T-helper 2 cell treated with Interferon-gamma antibody and Interleukin-4, amounts not matched to agents 5 μg/mL and 100 μg/mL, for 36 hours (primary cell): Measurements from ENCODE around the gene AP1S3.
"Not testable (repeated sequence)": the region's sequence is repeated elsewhere in the genome, so short reads cannot be mapped to it uniquely, and the experiment has no call there.

Experiments used
- DNase-seq: peaks from one replicate; pipeline ENCODE4 v3.0.0; 2021; ENCODE audit warnings: low spot score
- H3K27ac Mint-ChIP-seq: one replicate; pipeline ENCODE4 v1.8.0; 2021; ENCODE audit warnings: mild to moderate bottlenecking, mixed read lengths
- H3K27me3 Mint-ChIP-seq: one replicate; pipeline ENCODE4 v1.8.0; 2021; ENCODE audit warnings: low read depth, mixed read lengths
- H3K36me3 Mint-ChIP-seq: one replicate; pipeline ENCODE4 v1.8.0; 2021; ENCODE audit warnings: low read depth, mixed read lengths
- H3K4me1 Mint-ChIP-seq: one replicate; pipeline ENCODE4 v1.8.0; 2021; ENCODE audit warnings: low read depth, mixed read lengths
- H3K4me3 Mint-ChIP-seq: one replicate; pipeline ENCODE4 v1.8.0; 2022; ENCODE audit warnings: mild to moderate bottlenecking, moderate library complexity, mixed read lengths
- H3K9me3 Mint-ChIP-seq: one replicate; pipeline ENCODE4 v1.8.0; 2021; ENCODE audit warnings: mixed read lengths

AP1S3 gene

DNA sequence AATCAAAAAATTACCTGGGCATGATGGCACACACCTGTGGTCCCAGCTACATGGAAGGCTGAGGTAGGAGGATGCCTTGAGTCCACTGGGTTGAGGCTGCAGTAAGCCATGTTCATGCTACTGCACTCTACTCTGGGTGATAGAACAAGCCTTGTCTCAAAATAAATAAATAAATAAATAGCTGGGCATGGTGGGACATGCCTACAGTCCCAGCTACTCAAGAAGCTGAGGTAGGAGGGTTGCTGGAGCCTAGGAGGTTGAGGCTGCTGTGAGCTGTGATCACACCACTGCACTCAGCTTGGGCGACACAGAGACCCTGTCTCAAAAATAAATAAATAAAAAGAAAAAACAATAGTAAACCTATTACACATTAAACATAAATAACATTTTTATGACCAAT is 3.0 kb downstream of the AP1S3 start:
- Mint-ChIP-seq H3K4me3 (no peak overlapping the region), H3K4me1 (peaks cover 17% of the 10 kb centered on the region), H3K36me3 (peaks cover 6% of the 10 kb centered on the region), H3K9me3 (no peaks in the 10 kb centered on the region), H3K27me3 (no peaks in the 10 kb centered on the region), H3K27ac (no peak overlapping the region)
- DNase-seq, result no peak

DNA sequence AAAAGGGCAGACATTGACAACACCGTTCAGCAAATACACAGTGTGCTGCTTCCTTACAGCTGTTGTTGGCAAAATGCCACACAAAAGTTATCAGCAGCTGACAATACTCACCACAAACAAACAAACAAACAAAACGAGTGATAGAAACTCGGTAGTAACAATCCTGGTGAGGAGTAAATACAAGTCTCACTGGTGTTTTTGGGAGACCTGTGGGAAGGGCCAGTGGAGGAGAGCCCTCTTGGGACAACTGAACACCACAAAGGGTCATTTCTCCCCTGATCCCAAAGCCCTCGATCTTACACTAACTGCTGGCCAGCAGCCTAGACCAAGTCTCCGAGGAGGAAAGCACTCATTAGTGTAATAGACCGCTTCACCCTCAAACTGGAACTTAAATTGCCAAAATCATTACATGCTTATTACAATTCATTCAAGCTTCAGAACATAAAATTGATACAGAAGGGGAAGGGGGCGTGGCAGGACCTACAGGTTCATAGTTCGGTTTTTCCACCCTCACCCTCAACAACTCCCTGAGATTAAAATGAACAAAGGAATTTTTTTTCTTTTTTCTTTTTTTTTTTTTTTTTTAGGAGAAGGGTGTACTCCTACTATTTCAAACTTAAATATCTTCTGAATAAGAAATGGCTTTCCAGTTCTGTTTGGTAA is 5.0 kb downstream of the AP1S3 start:
- H3K9me3 Mint-ChIP-seq, result no peaks in the 10 kb centered on the region
- no peaks in the 10 kb centered on the region for H3K27me3 Mint-ChIP-seq
- peaks cover 6% of the 10 kb centered on the region for H3K36me3 Mint-ChIP-seq
- H3K4me1 Mint-ChIP-seq, result peaks cover 15% of the 10 kb centered on the region
- DNase-seq, result no peak
- H3K27ac Mint-ChIP-seq, result no peak overlapping the region
- no peak overlapping the region for H3K4me3 Mint-ChIP-seq

DNA sequence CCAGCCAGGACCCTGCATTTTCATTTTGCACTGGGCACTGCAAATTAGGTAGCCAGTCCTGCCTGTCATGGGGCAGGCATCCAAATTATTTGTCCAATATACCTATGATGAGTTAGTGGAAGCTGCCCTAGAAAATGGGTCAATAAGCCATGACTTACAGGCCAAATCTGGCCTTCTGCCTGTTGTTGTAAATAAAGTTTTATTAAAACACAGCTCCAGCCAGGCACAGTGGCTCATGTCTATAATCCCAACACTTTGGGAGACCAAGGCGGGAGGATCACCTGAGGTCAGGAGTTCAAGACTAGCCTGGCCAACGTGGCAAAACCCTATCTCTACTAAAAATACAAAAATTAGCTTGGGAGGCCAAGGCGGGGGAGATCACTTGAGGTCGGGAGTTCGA is 8.3 kb downstream of the AP1S3 start:
- Mint-ChIP-seq H3K4me3 (no peak overlapping the region), H3K4me1 (peaks cover 12% of the 10 kb centered on the region), H3K9me3 (no peaks in the 10 kb centered on the region), H3K27ac (no peak overlapping the region), H3K36me3 (peaks cover 6% of the 10 kb centered on the region), H3K27me3 (no peaks in the 10 kb centered on the region)
- DNase-seq, result no peak

DNA sequence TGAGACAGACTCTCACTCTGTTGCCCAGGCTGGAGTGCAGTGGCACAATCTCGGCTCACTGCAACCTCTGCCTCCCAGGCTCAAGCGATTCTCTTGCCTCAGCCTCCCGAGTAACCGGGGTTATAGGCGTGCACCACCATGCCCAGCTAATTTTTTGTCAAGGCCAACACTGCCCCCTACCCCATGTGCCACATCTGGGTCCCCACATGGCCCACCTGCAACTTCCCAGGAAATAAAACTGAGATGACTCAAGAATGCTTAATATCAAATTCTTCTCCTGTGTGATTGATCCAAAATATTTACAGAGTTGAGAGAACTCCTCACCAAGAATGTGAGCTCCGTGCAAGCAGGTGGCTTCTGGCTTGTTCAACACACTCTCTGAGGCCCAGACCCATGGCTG is 9.1 kb downstream of the AP1S3 start:
- no peak overlapping the region for H3K27ac Mint-ChIP-seq
- H3K4me3 Mint-ChIP-seq, result no peak overlapping the region
- no peaks in the 10 kb centered on the region for H3K9me3 Mint-ChIP-seq
- DNase-seq, result no peak
- H3K27me3 Mint-ChIP-seq, result no peaks in the 10 kb centered on the region
- H3K4me1 Mint-ChIP-seq, result peaks cover 10% of the 10 kb centered on the region
- H3K36me3 Mint-ChIP-seq, result peaks cover 3% of the 10 kb centered on the region

DNA sequence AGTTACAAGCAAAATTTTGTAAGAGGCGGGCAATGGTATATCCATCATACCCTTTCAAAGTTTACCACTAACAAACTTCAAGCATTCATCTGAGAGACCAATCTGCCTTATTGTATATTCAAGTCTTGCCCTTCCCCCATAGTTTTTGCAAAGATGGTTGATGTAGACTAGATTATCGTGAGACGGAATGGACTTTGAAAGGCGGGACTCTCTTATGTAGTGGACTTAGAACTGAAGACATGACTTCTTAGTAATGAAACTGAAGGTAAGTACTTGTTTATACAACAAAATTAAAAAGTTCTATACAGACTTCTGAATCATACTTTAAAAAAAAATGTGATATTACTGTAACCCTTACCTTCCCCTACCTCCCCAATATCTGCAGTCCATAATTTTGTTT is 10.4 kb downstream of the AP1S3 start:
- no peak for DNase-seq
- Mint-ChIP-seq H3K9me3 (no peaks in the 10 kb centered on the region), H3K27ac (no peak overlapping the region), H3K4me3 (no peak overlapping the region), H3K36me3 (no peaks in the 10 kb centered on the region), H3K27me3 (no peaks in the 10 kb centered on the region), H3K4me1 (peaks cover 6% of the 10 kb centered on the region)

DNA sequence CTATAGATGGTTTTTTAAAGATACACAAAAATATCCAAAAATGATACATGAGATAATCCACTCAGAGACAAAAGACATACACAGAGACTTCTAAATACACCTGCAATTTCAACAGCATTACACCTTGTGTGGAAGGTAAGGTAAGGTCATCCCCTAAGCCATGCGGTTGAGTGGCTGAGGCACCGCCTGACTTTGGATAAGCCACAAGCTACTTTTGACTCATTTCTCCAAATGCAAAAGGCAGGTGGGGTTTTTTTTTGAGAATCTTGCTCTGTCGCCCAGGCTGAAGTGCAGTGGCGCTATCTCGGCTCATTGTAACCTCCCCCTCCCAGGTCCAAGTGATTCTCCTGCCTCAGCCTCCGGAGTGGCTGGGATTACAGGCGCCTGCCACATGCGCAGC is 13.1 kb downstream of the AP1S3 start:
- Mint-ChIP-seq H3K4me3 (no peak overlapping the region), H3K36me3 (no peaks in the 10 kb centered on the region), H3K9me3 (no peaks in the 10 kb centered on the region), H3K27ac (no peak overlapping the region), H3K4me1 (peaks cover 6% of the 10 kb centered on the region), H3K27me3 (no peaks in the 10 kb centered on the region)
- no peak for DNase-seq

DNA sequence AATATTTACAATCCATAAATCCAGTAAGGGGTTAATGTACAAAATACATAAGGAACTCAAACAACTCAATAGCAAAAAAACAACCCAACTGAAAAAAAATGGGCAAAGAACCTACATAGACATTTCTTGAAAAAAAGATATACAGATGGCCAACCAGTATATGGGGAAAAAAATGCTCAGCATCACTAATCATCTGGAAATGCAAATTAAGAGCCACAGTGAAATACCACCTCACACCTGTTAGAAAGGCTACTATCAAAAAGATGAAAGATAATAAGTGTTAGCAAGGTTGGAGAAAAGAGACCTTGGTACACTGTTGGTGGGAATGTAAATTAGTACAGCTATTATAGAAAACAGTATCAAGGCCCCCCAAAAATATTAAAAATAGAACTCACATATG is 14.6 kb downstream of the AP1S3 start:
- no peaks in the 10 kb centered on the region for H3K9me3 Mint-ChIP-seq
- peaks cover 6% of the 10 kb centered on the region for H3K4me1 Mint-ChIP-seq
- no peaks in the 10 kb centered on the region for H3K36me3 Mint-ChIP-seq
- no peaks in the 10 kb centered on the region for H3K27me3 Mint-ChIP-seq
- H3K27ac Mint-ChIP-seq, result no peak overlapping the region
- DNase-seq, result no peak
- H3K4me3 Mint-ChIP-seq, result no peak overlapping the region

DNA sequence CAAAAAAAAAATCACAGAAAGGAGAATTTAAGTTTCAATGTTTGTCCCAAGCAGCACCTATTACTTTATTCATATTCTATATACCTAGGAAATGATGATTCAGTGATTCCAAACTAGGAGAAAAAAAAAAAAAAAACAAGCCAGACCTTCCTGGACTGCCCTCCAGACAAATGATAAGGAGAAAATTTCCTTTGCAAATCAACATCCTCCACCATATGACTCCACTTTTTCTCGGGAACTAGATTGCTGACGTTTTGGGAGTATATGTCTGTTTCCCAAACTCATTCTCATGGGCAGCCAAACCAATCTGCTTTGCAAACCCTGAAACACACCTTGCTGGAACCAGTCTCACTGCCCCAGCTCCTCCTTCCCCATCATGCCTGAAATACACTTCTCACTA is 16.8 kb downstream of the AP1S3 start:
- no peak overlapping the region for H3K4me3 Mint-ChIP-seq
- peaks cover 2% of the 10 kb centered on the region for H3K4me1 Mint-ChIP-seq
- no peaks in the 10 kb centered on the region for H3K9me3 Mint-ChIP-seq
- H3K27me3 Mint-ChIP-seq, result no peaks in the 10 kb centered on the region
- DNase-seq, result no peak
- H3K36me3 Mint-ChIP-seq, result no peaks in the 10 kb centered on the region
- H3K27ac Mint-ChIP-seq, result no peak overlapping the region

DNA sequence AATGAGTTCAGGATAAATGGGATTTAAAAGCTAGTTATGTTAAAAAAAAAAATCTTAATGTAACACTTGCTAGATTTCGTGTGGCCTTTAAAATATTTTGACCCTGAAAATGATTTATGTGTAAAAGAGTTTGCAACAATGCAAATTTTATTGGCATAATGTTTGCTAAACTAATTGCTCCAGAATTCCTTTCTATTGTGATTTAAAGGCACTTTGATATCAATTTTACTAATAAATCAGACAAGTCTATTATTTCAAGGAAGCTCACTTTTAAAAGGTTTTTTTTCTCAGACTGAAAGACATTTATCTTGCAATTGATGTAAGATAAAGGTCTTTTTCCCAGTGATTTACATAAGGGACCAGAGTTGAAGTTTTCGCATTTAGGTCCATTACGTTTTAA is 17.5 kb downstream of the AP1S3 start:
- peaks cover 2% of the 10 kb centered on the region for H3K4me1 Mint-ChIP-seq
- no peak overlapping the region for H3K27ac Mint-ChIP-seq
- no peaks in the 10 kb centered on the region for H3K36me3 Mint-ChIP-seq
- H3K4me3 Mint-ChIP-seq, result no peak overlapping the region
- no peaks in the 10 kb centered on the region for H3K9me3 Mint-ChIP-seq
- no peak for DNase-seq
- H3K27me3 Mint-ChIP-seq, result no peaks in the 10 kb centered on the region

DNA sequence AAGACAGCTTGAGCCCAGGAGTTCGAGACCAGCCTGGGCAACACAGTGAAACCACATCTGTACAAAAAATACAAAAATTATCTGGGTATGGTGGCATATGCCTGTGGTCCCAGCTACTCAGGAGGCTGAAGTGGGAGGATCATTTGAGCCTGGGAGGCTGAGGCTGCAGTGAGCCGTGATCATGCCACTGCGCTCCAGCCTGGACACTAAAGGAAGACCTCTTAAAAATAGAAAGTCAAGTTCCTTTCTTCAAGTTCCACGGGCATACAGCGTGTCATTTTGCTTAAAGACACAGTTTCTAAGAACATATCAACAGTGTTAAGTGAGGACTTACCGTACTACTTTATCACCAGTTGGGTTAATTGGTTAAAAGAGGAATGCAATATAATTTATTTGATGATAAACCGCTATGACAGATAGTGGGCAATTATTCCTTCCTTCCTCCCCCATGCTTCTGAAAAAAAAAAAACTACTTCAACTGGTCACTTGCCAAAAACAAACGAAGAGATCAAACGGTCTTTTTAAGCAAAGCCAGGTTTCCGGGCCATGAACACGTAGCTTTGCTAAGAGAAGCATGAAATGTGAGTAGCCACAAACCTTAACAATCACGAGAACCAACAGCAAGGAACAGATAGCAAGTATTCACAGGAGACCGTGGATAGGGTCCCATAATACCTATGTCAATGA is 21.4 kb downstream of the AP1S3 start:
- Mint-ChIP-seq H3K27me3 (no peaks in the 10 kb centered on the region), H3K27ac (no peak overlapping the region), H3K36me3 (no peaks in the 10 kb centered on the region), H3K4me1 (peaks cover 2% of the 10 kb centered on the region), H3K4me3 (no peak overlapping the region), H3K9me3 (no peaks in the 10 kb centered on the region)
- DNase-seq, result no peak

DNA sequence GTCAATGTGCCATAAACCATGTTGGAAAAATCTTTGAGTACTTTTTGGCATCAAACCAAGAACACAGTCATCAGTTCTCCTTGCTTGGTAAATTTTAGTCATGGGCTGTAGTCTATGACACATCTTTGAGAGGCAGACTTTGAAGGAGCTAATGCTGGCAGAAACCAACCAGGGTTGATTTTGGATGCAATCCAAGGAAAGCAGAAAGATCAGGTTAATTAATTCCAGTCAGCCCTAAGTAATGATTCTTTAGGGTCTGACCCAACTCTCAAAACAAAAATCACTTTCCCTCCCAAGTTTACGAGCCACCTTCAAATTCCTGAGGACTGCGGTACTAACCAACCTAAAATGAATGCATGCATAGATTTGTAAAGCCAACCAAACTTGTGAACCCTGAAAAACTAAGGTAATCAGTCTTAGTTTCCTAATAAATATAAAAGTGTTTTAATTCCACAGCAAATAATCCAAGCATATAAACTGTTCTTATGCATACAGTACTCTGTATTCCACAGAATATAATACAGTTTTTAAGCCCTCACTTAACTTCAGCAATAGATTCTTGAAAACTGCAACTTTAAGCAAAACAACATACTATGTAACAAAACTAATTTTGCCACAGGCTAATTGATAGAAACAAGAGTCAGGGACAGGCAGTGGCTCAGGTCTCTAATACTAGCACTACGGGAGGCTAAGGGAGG is 22.0 kb downstream of the AP1S3 start:
- DNase-seq, result no peak
- no peaks in the 10 kb centered on the region for H3K27me3 Mint-ChIP-seq
- no peak overlapping the region for H3K27ac Mint-ChIP-seq
- no peak overlapping the region for H3K4me3 Mint-ChIP-seq
- no peaks in the 10 kb centered on the region for H3K36me3 Mint-ChIP-seq
- peaks cover 2% of the 10 kb centered on the region for H3K4me1 Mint-ChIP-seq
- no peaks in the 10 kb centered on the region for H3K9me3 Mint-ChIP-seq

DNA sequence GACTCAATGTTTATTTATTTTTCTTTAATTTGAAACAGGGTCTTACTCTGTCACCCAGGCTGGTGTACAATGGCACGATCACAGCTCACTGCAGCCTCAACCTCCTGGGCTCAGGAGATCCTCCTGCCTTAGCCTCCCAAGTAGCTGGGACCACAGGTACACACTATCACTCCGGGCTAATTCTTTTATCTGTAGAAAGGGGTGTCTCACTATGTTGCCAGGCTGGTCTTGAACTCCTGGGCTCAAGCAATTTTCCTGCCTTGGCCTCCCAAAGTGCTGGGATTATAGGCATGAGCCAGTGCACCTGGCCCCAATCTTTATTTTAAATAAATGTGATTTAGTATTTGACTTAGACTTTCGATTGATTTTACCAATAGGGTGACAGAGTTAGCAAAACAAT is 22.6 kb downstream of the AP1S3 start:
- H3K27ac Mint-ChIP-seq, H3K27me3 Mint-ChIP-seq, DNase-seq, H3K4me1 Mint-ChIP-seq, H3K36me3 Mint-ChIP-seq, H3K9me3 Mint-ChIP-seq, H3K4me3 Mint-ChIP-seq: not testable (repeated sequence)

DNA sequence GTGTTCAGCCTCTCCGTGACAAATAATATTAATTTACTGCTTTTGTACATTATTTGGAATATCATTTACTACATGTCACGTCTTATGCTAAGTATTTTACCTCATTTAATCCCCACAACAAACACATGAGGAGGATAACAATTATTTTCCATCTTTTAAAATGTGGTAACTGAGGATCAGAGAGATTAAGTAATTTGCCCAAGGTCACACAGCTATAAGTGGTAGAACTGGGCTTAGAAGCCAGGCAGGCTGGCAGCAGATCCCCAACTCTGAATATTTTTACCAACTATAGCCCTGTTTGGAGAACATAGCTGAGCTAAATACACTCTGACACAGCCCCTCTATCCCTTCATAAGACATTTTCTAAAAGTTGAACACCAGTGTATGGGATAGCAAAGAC is 24.1 kb downstream of the AP1S3 start:
- no peak for DNase-seq
- Mint-ChIP-seq H3K4me3 (no peak overlapping the region), H3K27me3 (no peaks in the 10 kb centered on the region), H3K4me1 (peaks cover 2% of the 10 kb centered on the region), H3K9me3 (no peaks in the 10 kb centered on the region), H3K36me3 (no peaks in the 10 kb centered on the region), H3K27ac (no peak overlapping the region)

DNA sequence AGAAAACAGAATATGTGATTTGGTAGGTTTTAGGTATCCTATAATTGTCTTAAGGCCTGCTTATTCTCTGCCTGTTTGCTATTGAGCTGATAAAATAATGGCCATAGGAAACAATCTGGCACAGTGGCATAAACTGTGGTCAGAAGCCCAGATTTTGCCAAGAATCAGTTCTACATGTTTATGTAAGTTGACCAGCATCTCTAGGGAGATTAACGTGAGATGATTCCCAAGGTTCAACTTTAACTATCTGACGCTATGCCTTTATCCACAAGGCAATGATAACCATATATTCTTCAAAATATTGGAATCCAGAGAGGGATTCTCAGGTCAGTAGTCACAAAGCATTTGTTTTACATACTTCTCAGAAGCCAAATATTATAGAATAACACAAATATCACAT is 25.6 kb downstream of the AP1S3 start:
- peaks cover 6% of the 10 kb centered on the region for H3K4me1 Mint-ChIP-seq
- no peak for DNase-seq
- no peak overlapping the region for H3K27ac Mint-ChIP-seq
- no peaks in the 10 kb centered on the region for H3K9me3 Mint-ChIP-seq
- H3K4me3 Mint-ChIP-seq, result no peak overlapping the region
- H3K36me3 Mint-ChIP-seq, result no peaks in the 10 kb centered on the region
- no peaks in the 10 kb centered on the region for H3K27me3 Mint-ChIP-seq
